ENCODE results near the gene MESP1.

DNA sequence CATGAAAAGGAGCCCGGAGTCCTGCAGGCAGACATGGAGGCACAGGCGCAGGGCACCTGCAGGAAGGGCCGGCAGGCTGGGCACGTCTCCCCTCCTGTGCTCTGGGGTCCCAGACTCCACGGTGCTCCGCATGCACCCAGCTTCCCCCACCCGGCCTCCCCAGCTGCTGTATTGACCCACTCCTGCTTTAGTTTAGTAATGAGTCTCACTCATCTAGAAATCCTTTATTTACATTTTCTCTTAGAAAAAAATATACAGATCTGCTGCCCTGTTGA lies 33.6 kb upstream of the MESP1 start:
- TF ChIP-seq, protein P1, sequence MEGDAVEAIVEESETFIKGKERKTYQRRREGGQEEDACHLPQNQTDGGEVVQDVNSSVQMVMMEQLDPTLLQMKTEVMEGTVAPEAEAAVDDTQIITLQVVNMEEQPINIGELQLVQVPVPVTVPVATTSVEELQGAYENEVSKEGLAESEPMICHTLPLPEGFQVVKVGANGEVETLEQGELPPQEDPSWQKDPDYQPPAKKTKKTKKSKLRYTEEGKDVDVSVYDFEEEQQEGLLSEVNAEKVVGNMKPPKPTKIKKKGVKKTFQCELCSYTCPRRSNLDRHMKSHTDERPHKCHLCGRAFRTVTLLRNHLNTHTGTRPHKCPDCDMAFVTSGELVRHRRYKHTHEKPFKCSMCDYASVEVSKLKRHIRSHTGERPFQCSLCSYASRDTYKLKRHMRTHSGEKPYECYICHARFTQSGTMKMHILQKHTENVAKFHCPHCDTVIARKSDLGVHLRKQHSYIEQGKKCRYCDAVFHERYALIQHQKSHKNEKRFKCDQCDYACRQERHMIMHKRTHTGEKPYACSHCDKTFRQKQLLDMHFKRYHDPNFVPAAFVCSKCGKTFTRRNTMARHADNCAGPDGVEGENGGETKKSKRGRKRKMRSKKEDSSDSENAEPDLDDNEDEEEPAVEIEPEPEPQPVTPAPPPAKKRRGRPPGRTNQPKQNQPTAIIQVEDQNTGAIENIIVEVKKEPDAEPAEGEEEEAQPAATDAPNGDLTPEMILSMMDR (optimal IDR thresholded peaks at IDR 0.05 in 1 of 3, IDR thresholded peaks at IDR 0.05 in 1 of 3, conservative IDR thresholded peaks at IDR 0.05 in 1 of 3; ENCODE audit: extremely low read depth in 1 of 3, insufficient read depth in 2 of 3, low read length in 3 of 3) = no peak
- no peak for TF ChIP-seq EZH2 (IDR thresholded peaks at IDR 0.05; ENCODE audit: low read length)
